B cell (primary cell): ENCODE results near the gene SLC4A8. TPM values are rescaled to one million over a fixed set of nuclear protein-coding genes. Genes with fewer than 3 reads are reported as not detected.

ENCODE experiments used
- ATAC-seq: fragments of 200-7000 bp; cut with Tn5 transposase; one replicate; pipeline ENCODE4 v1.10.0; 2021; ENCODE audit warnings: low read depth, mild to moderate bottlenecking, moderate number of reproducible peaks, moderate library complexity
- CTCF ChIA-PET: fragments of 350-600 bp; sonication (Branson Sonifier 250); formaldehyde crosslinking; loops from one replicate; lab custom pipeline; 2021; ENCODE audit warnings: antibody characterized with exemption, inconsistent platforms; lab: Charles Lee
- POLR2A ChIA-PET: fragments of 350-600 bp; sonication (Branson Sonifier 250); formaldehyde crosslinking; loops from one replicate; lab custom pipeline; 2021; ENCODE audit warnings: antibody characterized with exemption; lab: Charles Lee
- DNase-seq: peaks from one replicate; pipeline ENCODE4 v3.0.0; 2013
- H2AFZ ChIP-seq: 2 replicates; pipeline ENCODE4 v1.6.1; 2012; ENCODE audit warnings: mild to moderate bottlenecking, low read depth, low read length; ENCODE audit not compliant: insufficient read depth, poor library complexity, severe bottlenecking
- H3K27ac ChIP-seq, 2 donors: 1 replicate in 1 of 2; 2 replicates in 1 of 2; pipeline ENCODE4 v1.5.1; 2012 to 2013; ENCODE audit warnings: low read length in 2 of 2, mild to moderate bottlenecking in 2 of 2, moderate library complexity in 1 of 2
- H3K27me3 ChIP-seq, 4 experiments: fragments of 200-600 bp in 1 of 4; sonication (generic) in 1 of 4; replicated peaks in 1 of 4; 1 replicate in 2 of 4; 2 replicates in 2 of 4; pipeline versions ENCODE4 v1.6.1 to v1.7.0; 2013 to 2016; ENCODE audit warnings: low read length in 3 of 4, mild to moderate bottlenecking in 2 of 4, mixed read lengths in 1 of 4, moderate library complexity in 1 of 4; ENCODE audit not compliant: insufficient read depth in 4 of 4, control insufficient read depth in 3 of 4; ENCODE audit errors: control extremely low read depth in 1 of 4
- H3K36me3 ChIP-seq, 2 experiments: replicated peaks in 1 of 2; 1 replicate in 1 of 2; 2 replicates in 1 of 2; pipeline versions ENCODE4 v1.6.1 to v1.7.1; 2013; ENCODE audit warnings: low read length in 1 of 2; ENCODE audit not compliant: insufficient read depth in 2 of 2, control insufficient read depth in 1 of 2; ENCODE audit errors: control extremely low read depth in 1 of 2, extremely low read depth in 1 of 2
- H3K4me1 ChIP-seq, 2 donors: fragments of 200-600 bp in 1 of 2; sonication (generic) in 1 of 2; 1 replicate in 1 of 2; 2 replicates in 1 of 2; pipeline versions ENCODE4 v1.5.1 to v1.6.1; 2013 to 2017; ENCODE audit warnings: low read length in 2 of 2; ENCODE audit not compliant: control insufficient read depth in 2 of 2, insufficient read depth in 2 of 2
- H3K4me2 ChIP-seq: replicated peaks from 2 replicates; pipeline ENCODE3; 2012; ENCODE audit warnings: mild to moderate bottlenecking, low read depth, low read length; ENCODE audit not compliant: poor library complexity, severe bottlenecking
- H3K4me3 ChIP-seq, 5 experiments: fragments of 200-600 bp in 1 of 5; sonication (generic) in 1 of 5; 1 replicate in 3 of 5; 2 replicates in 2 of 5; pipeline versions ENCODE4 v1.5.1 to v1.7.0; 2011 to 2016; ENCODE audit warnings: low read length in 4 of 5, mild to moderate bottlenecking in 4 of 5, low read depth in 2 of 5, control low read depth in 1 of 5, moderate library complexity in 1 of 5; ENCODE audit not compliant: insufficient read depth in 1 of 5; ENCODE audit errors: control extremely low read depth in 1 of 5, extremely low read depth in 1 of 5
- H3K79me2 ChIP-seq: fragments of 200-600 bp; sonication (generic); one replicate; pipeline ENCODE4 v1.6.0; 2016; ENCODE audit warnings: low read length; ENCODE audit not compliant: control insufficient read depth, insufficient read depth
- H3K9ac ChIP-seq: fragments of 200-600 bp; sonication (generic); 2 replicates; pipeline ENCODE4 v1.6.1; 2017; ENCODE audit warnings: mild to moderate bottlenecking, low read length, moderate library complexity
- H3K9me3 ChIP-seq, 3 donors: one replicate each; pipeline versions ENCODE4 v1.6.1 to v1.7.1; 2013; ENCODE audit warnings: low read length in 2 of 3; ENCODE audit not compliant: control insufficient read depth in 2 of 3, insufficient read depth in 1 of 3; ENCODE audit errors: control extremely low read depth in 1 of 3
- H4K20me1 ChIP-seq: 2 replicates; pipeline ENCODE4 v1.6.0; 2012; ENCODE audit warnings: mild to moderate bottlenecking, low read length; ENCODE audit not compliant: insufficient read depth, control insufficient read depth, poor library complexity, severe bottlenecking
- H3K27ac Mint-ChIP-seq: one replicate; pipeline ENCODE4 v1.8.0; 2021; ENCODE audit warnings: mixed read lengths
- H3K27me3 Mint-ChIP-seq: one replicate; pipeline ENCODE4 v1.8.0; 2021; ENCODE audit warnings: mixed read lengths
- H3K4me1 Mint-ChIP-seq: one replicate; pipeline ENCODE4 v1.8.0; 2021; ENCODE audit warnings: mixed read lengths
- H3K4me3 Mint-ChIP-seq: one replicate; pipeline ENCODE4 v1.8.0; 2021; ENCODE audit warnings: mixed read lengths
- H3K9me3 Mint-ChIP-seq: one replicate; pipeline ENCODE4 v1.8.0; 2022; ENCODE audit warnings: mixed read lengths; ENCODE audit not compliant: insufficient read depth
- EZH2 ChIP-seq: IDR thresholded peaks from 2 replicates; pipeline ENCODE4 v1.6.1; 2012; ENCODE audit warnings: borderline replicate concordance, low read depth, mild to moderate bottlenecking, moderate library complexity, low read length; ENCODE audit not compliant: insufficient read depth, poor library complexity, severe bottlenecking
- WGBS: methylation state at CpG from one replicate; pipeline ENCODE4 v1.1.5; 2013; ENCODE audit warnings: missing lambda C conversion rate; ENCODE audit not compliant: insufficient coverage; 5-methylcytosine and 5-hydroxymethylcytosine counted together
- intact Hi-C: fragments of 100-400 bp; cut with micrococcal nuclease; formaldehyde crosslinking; loops from one replicate; pipeline ENCODE4 v1.10.0; 2022
- polyA plus RNA-seq: library from polyadenylated mRNA; depleted of rRNA; stranded (reverse); fragments of >200 nt; gene quantifications from 2 replicates; pipeline ENCODE4 v1.2.3, GENCODE V29; 2012
- total RNA-seq, 2 donors: library from RNA; stranded (reverse); fragments of 120-200 nt in 1 of 2; gene quantifications; 1 replicate in 1 of 2; 2 replicates in 1 of 2; pipeline versions ENCODE4 v1.2.3 to v1.2.4, GENCODE V29; 2013 to 2022
- TF ChIP-seq, protein P1 (sequence below): fragments of 200-600 bp; IDR thresholded peaks from one replicate; pipeline ENCODE4 v1.8.0; 2022; ENCODE audit warnings: antibody characterized with exemption, mild to moderate bottlenecking

SLC4A8 gene
- total and polyA plus RNA-seq, 2 donors (not counting 1 experiment from before 2014, with no cell fraction given): 3.1 to 3.2 TPM

- Mint-ChIP-seq H3K4me1 (peaks cover 9% of the 10 kb centered on the region), H3K4me3 (no peak overlapping the region), H3K9me3 (no peaks in the 10 kb centered on the region), H3K27ac (no peak overlapping the region), H3K27me3 (peaks cover 29% of the 10 kb centered on the region)
- Histone ChIP-seq H2AFZ (no peak overlapping the region), H3K36me3 (no peaks in the 10 kb centered on the region), H3K9me3 (no peaks in the 10 kb centered on the region), H3K4me1 (peaks cover 7 to 8% of the 10 kb centered on the region in 2 donors), H4K20me1 (no peaks in the 10 kb centered on the region), H3K4me2 (no peak overlapping the region), H3K9ac (no peak overlapping the region), H3K79me2 (no peaks in the 10 kb centered on the region), H3K27ac (no peak overlapping the region), H3K4me3 (no peak overlapping the region), H3K27me3 (peaks cover 0 to 13% (median 1%) of the 10 kb centered on the region in 4 experiments)
- DNase-seq (no peak), ATAC-seq (no peak)
- CTCF ChIA-PET: interaction anchor here (3.0 kb wide), 1 partner anchor 115 kb away, joined by 10 read pairs; no protein-coding TSS in a partner anchor
- TF ChIP-seq EZH2: no peak
- POLR2A ChIA-PET: no interaction called here
- intact Hi-C loops: loop anchor here (10.0 kb wide), 1 partner anchor 141 kb away; the partner anchor contains the start of gene GALNT6
- no CpG with 5 or more reads among the region's 3 CpGs for WGBS
Measured at GRCh38 chr12:51536159-51536558, 111.5 kb downstream of the SLC4A8 start.

DNA sequence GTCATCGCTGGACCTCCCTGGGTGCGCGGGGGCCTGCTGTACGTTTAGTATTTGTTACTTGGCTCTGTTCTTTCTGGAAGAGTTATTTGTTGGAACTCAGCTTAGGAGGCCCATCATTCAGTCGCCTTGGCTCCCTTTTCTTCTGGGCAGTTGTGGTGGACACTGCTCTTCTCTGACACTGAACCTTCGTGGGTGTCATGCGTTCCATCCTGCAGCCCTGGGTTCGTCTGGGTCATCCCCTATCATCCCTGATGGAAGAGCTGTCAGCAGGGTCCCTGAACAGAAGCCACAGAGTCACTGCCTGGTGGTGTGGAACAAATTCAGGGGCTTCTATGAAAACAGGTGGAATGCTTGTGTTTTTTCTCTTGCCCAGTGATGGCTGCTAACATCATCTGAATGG lies 113.5 kb downstream of the SLC4A8 start:
- CTCF ChIA-PET: interaction anchor here (3.0 kb wide), 1 partner anchor 117 kb away, joined by 10 read pairs; no protein-coding TSS in a partner anchor
- no peaks in the 10 kb centered on the region for H3K9me3 Mint-ChIP-seq
- H3K4me2 ChIP-seq: no peak overlapping the region
- H3K9me3 ChIP-seq: no peaks in the 10 kb centered on the region
- no peaks in the 10 kb centered on the region for H3K4me1 Mint-ChIP-seq
- no peak overlapping the region for H3K4me3 Mint-ChIP-seq
- 99% methylated on average over 7 of the region's 8 CpGs for WGBS
- H3K4me1 ChIP-seq: no peaks in the 10 kb centered on the region
- no peak overlapping the region for H2AFZ ChIP-seq
- no peak overlapping the region for H3K27ac ChIP-seq
- no peaks in the 10 kb centered on the region for H3K36me3 ChIP-seq
- no peak for TF ChIP-seq EZH2
- TF ChIP-seq, protein P1, sequence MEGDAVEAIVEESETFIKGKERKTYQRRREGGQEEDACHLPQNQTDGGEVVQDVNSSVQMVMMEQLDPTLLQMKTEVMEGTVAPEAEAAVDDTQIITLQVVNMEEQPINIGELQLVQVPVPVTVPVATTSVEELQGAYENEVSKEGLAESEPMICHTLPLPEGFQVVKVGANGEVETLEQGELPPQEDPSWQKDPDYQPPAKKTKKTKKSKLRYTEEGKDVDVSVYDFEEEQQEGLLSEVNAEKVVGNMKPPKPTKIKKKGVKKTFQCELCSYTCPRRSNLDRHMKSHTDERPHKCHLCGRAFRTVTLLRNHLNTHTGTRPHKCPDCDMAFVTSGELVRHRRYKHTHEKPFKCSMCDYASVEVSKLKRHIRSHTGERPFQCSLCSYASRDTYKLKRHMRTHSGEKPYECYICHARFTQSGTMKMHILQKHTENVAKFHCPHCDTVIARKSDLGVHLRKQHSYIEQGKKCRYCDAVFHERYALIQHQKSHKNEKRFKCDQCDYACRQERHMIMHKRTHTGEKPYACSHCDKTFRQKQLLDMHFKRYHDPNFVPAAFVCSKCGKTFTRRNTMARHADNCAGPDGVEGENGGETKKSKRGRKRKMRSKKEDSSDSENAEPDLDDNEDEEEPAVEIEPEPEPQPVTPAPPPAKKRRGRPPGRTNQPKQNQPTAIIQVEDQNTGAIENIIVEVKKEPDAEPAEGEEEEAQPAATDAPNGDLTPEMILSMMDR: no peak
- no peak for DNase-seq
- H3K27me3 Mint-ChIP-seq: peaks cover 24% of the 10 kb centered on the region
- POLR2A ChIA-PET: no interaction called here
- no peaks in the 10 kb centered on the region for H4K20me1 ChIP-seq
- H3K4me3 ChIP-seq: no peak overlapping the region
- H3K27ac Mint-ChIP-seq: no peak overlapping the region
- H3K27me3 ChIP-seq: peaks cover 0 to 9% (median 1%) of the 10 kb centered on the region in 4 experiments
- ATAC-seq: no peak
- H3K9ac ChIP-seq: no peak overlapping the region
- no peaks in the 10 kb centered on the region for H3K79me2 ChIP-seq
- intact Hi-C loops: loop anchor here (10.0 kb wide), 1 partner anchor 143 kb away; the partner anchor contains the start of gene GALNT6
